A549 (cell line): Measurements from ENCODE around the gene THAP7. TPM values are rescaled to one million over a fixed set of nuclear protein-coding genes. Genes with fewer than 3 reads are reported as not detected.

Source experiments
- ATAC-seq, 2 experiments: fragments of 200-7000 bp in 1 of 2; fragments of >200 bp in 1 of 2; cut with Nextera tagmentation in 1 of 2; cut with Tn5 transposase in 1 of 2; 3 replicates each; pipeline versions ENCODE4 v1.8.0 to v1.9.1; 2018 to 2020; ENCODE audit warnings: mild to moderate bottlenecking in 1 of 2, moderate library complexity in 1 of 2
- CTCF ChIA-PET: fragments of 300-600 bp; sonication (Branson Sonifier 250); formaldehyde crosslinking; extraction: SDS; loops from one replicate; lab custom pipeline; 2021; ENCODE audit warnings: antibody characterized with exemption, inconsistent platforms; lab: Yijun Ruan, JAX
- POLR2A ChIA-PET: fragments of 350-600 bp; formaldehyde crosslinking; extraction: SDS; loops from one replicate; lab custom pipeline; 2021; ENCODE audit warnings: antibody characterized with exemption, inconsistent platforms; lab: Yijun Ruan, JAX
- DNase-seq, 2 experiments: peaks; one replicate each; pipeline versions ENCODE4 v3.0.0 to v3.0.0-alpha.2; 2011 to 2016; ENCODE audit warnings: low read depth in 1 of 2, low spot score in 1 of 2
- FAIRE-seq: peaks from 2 replicates; lab custom pipeline; 2011; peaks lifted over from hg19 to GRCh38; lab: Jason Lieb, UNC
- H3K27ac ChIP-seq, 2 experiments: fragments of >200 bp; sonication (Bioruptor Twin); formaldehyde crosslinking; 3 replicates each; pipeline ENCODE4 v1.5.1; 2016 to 2017
- H3K4me1 ChIP-seq: fragments of >200 bp; sonication (Bioruptor Twin); formaldehyde crosslinking; 3 replicates; pipeline ENCODE4 v1.6.1; 2016
- H3K4me2 ChIP-seq: fragments of >200 bp; sonication (Bioruptor Twin); formaldehyde crosslinking; 3 replicates; pipeline ENCODE4 v1.6.1; 2016
- H3K4me3 ChIP-seq: fragments of >200 bp; sonication (Bioruptor Twin); formaldehyde crosslinking; 3 replicates; pipeline ENCODE4 v1.5.1; 2016
- H3K9me3 ChIP-seq: fragments of >200 bp; sonication (Bioruptor Twin); formaldehyde crosslinking; 3 replicates; pipeline ENCODE4 v1.6.1; 2016
- ELK1 ChIP-seq: fragments of 150-350 bp; IDR thresholded peaks from 2 replicates; pipeline ENCODE4 v1.6.1; 2014; ENCODE audit warnings: low read depth, mild to moderate bottlenecking, low read length
- ESRRA ChIP-seq: fragments of 150-350 bp; IDR thresholded peaks from 2 replicates; pipeline ENCODE4 v1.6.1; 2014; ENCODE audit warnings: mild to moderate bottlenecking, low read length, borderline replicate concordance
- FOSL2 ChIP-seq, 2 experiments: fragments of 450-650 bp in 1 of 2; fragments of >200 bp in 1 of 2; sonication (Bioruptor Twin) in 1 of 2; formaldehyde crosslinking; IDR thresholded peaks; 2 replicates each; pipeline versions ENCODE4 v1.5.0 to v1.6.1; 2016 to 2020; ENCODE audit warnings: mild to moderate bottlenecking in 1 of 2, moderate library complexity in 1 of 2
- GATA3 ChIP-seq: IDR thresholded peaks from 2 replicates; pipeline ENCODE4 v1.6.1; 2012; ENCODE audit warnings: borderline replicate concordance
- HEYL ChIP-seq: fragments of 250-450 bp; sonication (Bioruptor Pico); IDR thresholded peaks from 2 replicates; pipeline ENCODE4 v1.8.0; 2021; ENCODE audit warnings: mild to moderate bottlenecking, moderate library complexity
- HOXB5 ChIP-seq: fragments of 250-450 bp; sonication (Bioruptor Pico); IDR thresholded peaks from 2 replicates; pipeline ENCODE4 v1.5.0; 2020; ENCODE audit warnings: mild to moderate bottlenecking, moderate library complexity
- JUN ChIP-seq, 2 experiments: fragments of >200 bp; sonication (Bioruptor Twin); formaldehyde crosslinking; IDR thresholded peaks; 2 replicates in 1 of 2; 3 replicates in 1 of 2; pipeline ENCODE4 v1.6.1; 2016 to 2017
- JUNB ChIP-seq: fragments of >200 bp; sonication (Bioruptor Twin); formaldehyde crosslinking; IDR thresholded peaks from 2 replicates; pipeline ENCODE4 v1.6.1; 2016
- KDM1A ChIP-seq: fragments of 200-600 bp; sonication (generic); IDR thresholded peaks from 2 replicates; pipeline ENCODE4 v1.6.1; 2016; ENCODE audit warnings: low read depth, mild to moderate bottlenecking
- MAFK ChIP-seq: fragments of 450-650 bp; IDR thresholded peaks from 2 replicates; pipeline ENCODE4 v1.6.1; 2014; ENCODE audit not compliant: partially characterized antibody
- PHF8 ChIP-seq: fragments of 200-600 bp; sonication (generic); IDR thresholded peaks from 2 replicates; pipeline ENCODE4 v1.6.1; 2016; ENCODE audit warnings: low read depth, mild to moderate bottlenecking, antibody characterized with exemption, moderate library complexity, borderline replicate concordance
- POLR2A ChIP-seq: IDR thresholded peaks from 2 replicates; pipeline ENCODE4 v1.6.1; 2012; ENCODE audit warnings: mild to moderate bottlenecking, low read length
- RCOR1 ChIP-seq: fragments of 150-350 bp; IDR thresholded peaks from 2 replicates; pipeline ENCODE4 v1.6.1; 2014; ENCODE audit warnings: antibody characterized with exemption, low read length, low read depth
- TP53 ChIP-seq: fragments of 250-450 bp; sonication (Bioruptor Pico); IDR thresholded peaks from 2 replicates; pipeline ENCODE4 v1.5.0; 2021; ENCODE audit warnings: mild to moderate bottlenecking, moderate library complexity
- ZSCAN20 ChIP-seq: fragments of 250-450 bp; sonication (Bioruptor Pico); IDR thresholded peaks from 2 replicates; pipeline ENCODE4 v1.8.0; 2022; ENCODE audit warnings: mild to moderate bottlenecking, moderate library complexity
- WGBS: methylation state at CpG from one replicate; pipeline ENCODE4 v1.1.6; 2017; ENCODE audit errors: missing lambda C conversion rate; 5-methylcytosine and 5-hydroxymethylcytosine counted together
- polyA plus RNA-seq, 4 experiments: library from polyadenylated mRNA; depleted of rRNA in 3 of 4; stranded (reverse); fragments of >200 nt; fragmentation: RNase III in 1 of 4; extraction: RNeasy Plus Mini Kit Qiagen cat#74134 plus additional on column Dnase treatment in 1 of 4; gene quantifications; 2 replicates in 3 of 4; 3 replicates in 1 of 4; pipeline ENCODE4 v1.2.3, GENCODE V29; 2011 to 2017
- TF ChIP-seq, protein P1 (sequence below): fragments of 200-600 bp; sonication (generic); IDR thresholded peaks from 2 replicates; pipeline ENCODE4 v1.6.1; 2016; ENCODE audit warnings: antibody characterized with exemption, mild to moderate bottlenecking, moderate library complexity
- TF ChIP-seq, protein P2 (sequence below): IDR thresholded peaks from 2 replicates; pipeline ENCODE4 v1.6.1; 2012

Gene THAP7
- polyA plus RNA-seq, 2 of the 4 experiments (the other 2 are of a cell fraction) = 15.9 to 22.7 TPM

- Histone ChIP-seq H3K4me1 (peaks cover 20% of the 10 kb centered on the region), H3K9me3 (no peaks in the 10 kb centered on the region), H3K4me3 (peak overlapping the region; percentile 84), H3K27ac (peak overlapping the region; percentile 98), H3K4me2 (peak overlapping the region; percentile 74)
- FAIRE-seq (no peak), DNase-seq (peak; percentile 61 to 80), ATAC-seq (peak; percentile 87 to 89)
- ChIA-PET CTCF (interaction anchor here (0.7 to 3.6 kb wide), 11 partner anchors 10 to 145 kb away, joined by 3 to 19 read pairs (median 4); partner anchors contain the start of genes CRKL and LZTR1), POLR2A (interaction anchor here (1.0 to 2.7 kb wide), 5 partner anchors 14 to 72 kb away, joined by 3 to 19 read pairs (median 8); partner anchors contain the start of genes LZTR1 and THAP7)
- TF ChIP-seq HOXB5 (no peak), JUNB (no peak), GATA3 (no peak), POLR2A (peak; percentile 66), HEYL (CRISPR knock-in tag) (no peak), ZSCAN20 (CRISPR knock-in tag) (no peak), MAFK (no peak), JUN (IDR thresholded peaks at IDR 0.05) (peak in 1 of 2 experiments; percentile 37; a peak in 1 of 5 replicates)
- TF ChIP-seq, protein P1, sequence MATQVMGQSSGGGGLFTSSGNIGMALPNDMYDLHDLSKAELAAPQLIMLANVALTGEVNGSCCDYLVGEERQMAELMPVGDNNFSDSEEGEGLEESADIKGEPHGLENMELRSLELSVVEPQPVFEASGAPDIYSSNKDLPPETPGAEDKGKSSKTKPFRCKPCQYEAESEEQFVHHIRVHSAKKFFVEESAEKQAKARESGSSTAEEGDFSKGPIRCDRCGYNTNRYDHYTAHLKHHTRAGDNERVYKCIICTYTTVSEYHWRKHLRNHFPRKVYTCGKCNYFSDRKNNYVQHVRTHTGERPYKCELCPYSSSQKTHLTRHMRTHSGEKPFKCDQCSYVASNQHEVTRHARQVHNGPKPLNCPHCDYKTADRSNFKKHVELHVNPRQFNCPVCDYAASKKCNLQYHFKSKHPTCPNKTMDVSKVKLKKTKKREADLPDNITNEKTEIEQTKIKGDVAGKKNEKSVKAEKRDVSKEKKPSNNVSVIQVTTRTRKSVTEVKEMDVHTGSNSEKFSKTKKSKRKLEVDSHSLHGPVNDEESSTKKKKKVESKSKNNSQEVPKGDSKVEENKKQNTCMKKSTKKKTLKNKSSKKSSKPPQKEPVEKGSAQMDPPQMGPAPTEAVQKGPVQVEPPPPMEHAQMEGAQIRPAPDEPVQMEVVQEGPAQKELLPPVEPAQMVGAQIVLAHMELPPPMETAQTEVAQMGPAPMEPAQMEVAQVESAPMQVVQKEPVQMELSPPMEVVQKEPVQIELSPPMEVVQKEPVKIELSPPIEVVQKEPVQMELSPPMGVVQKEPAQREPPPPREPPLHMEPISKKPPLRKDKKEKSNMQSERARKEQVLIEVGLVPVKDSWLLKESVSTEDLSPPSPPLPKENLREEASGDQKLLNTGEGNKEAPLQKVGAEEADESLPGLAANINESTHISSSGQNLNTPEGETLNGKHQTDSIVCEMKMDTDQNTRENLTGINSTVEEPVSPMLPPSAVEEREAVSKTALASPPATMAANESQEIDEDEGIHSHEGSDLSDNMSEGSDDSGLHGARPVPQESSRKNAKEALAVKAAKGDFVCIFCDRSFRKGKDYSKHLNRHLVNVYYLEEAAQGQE = no peak
- TF ChIP-seq, protein P2, sequence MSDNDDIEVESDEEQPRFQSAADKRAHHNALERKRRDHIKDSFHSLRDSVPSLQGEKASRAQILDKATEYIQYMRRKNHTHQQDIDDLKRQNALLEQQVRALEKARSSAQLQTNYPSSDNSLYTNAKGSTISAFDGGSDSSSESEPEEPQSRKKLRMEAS = peak; percentile 45; the same call in 1 of the 2 replicates
- WGBS = 0% methylated on average over 8 of the region's 32 CpGs
Measured at GRCh38 chr22:20957683-20958431, 44.1 kb downstream of the THAP7 start.

GRCh38 chr22:20957102-20957682, 44.7 kb downstream of the THAP7 start:
- ChIA-PET CTCF (interaction anchor here (0.7 to 3.6 kb wide), 11 partner anchors 12 to 153 kb away, joined by 3 to 19 read pairs (median 5); partner anchors contain the start of gene CRKL), POLR2A (interaction anchor here (0.7 to 2.7 kb wide), 5 partner anchors 15 to 72 kb away, joined by 3 to 19 read pairs (median 8); partner anchors contain the start of genes LZTR1 and THAP7)
- TF ChIP-seq ESRRA = no peak
- no peak for TF ChIP-seq RCOR1
- peak; percentile 21; the same call in 1 of the 2 replicates for TF ChIP-seq PHF8
- TF ChIP-seq FOSL2 (IDR thresholded peaks at IDR 0.05) = no peak
- no peak for TF ChIP-seq FOSL2 (CRISPR knock-in tag; IDR thresholded peaks at IDR 0.05)
- TF ChIP-seq KDM1A = no peak
- TF ChIP-seq TP53 (CRISPR knock-in tag) = no peak
- no peak for TF ChIP-seq HEYL (CRISPR knock-in tag)
- no peak for TF ChIP-seq ELK1
- TF ChIP-seq HOXB5 = no peak
- H3K4me2 ChIP-seq = peak overlapping the region; percentile 74
- no peak for FAIRE-seq
- peaks cover 23% of the 10 kb centered on the region for H3K4me1 ChIP-seq
- WGBS = no CpG with 5 or more reads among the region's 59 CpGs
- H3K27ac ChIP-seq = peak overlapping the region; percentile 98
- H3K4me3 ChIP-seq = peak overlapping the region; percentile 84
- no peaks in the 10 kb centered on the region for H3K9me3 ChIP-seq
- peak; percentile 65 to 69 for ATAC-seq
- DNase-seq = peak; percentile 30 to 53
